ENCODE measurements around the gene PXDN.

DNA sequence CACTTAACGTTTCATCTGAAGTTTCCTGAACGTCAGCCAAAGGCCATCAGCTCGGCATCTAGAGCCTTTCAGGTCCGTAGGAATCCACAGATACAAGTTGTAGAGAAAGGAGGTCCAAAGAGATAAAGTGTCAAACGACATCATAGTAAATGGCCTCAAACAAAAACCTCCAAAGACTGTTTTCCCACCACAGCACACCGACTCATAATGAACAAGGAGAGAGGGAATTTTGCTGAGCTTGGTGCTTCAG is 150.3 kb downstream of the PXDN start:
- TF ChIP-seq TAF1 (IDR thresholded peaks at IDR 0.05; ENCODE audit: borderline replicate concordance, low read depth, low read length) (no peak), POLR2AphosphoS5 (IDR thresholded peaks at IDR 0.05; ENCODE audit: low read depth, low read length) (no peak)

Measured in GM12892 (cell line).